Measurements from ENCODE around the gene DYRK3.

DYRK3 gene

DNA sequence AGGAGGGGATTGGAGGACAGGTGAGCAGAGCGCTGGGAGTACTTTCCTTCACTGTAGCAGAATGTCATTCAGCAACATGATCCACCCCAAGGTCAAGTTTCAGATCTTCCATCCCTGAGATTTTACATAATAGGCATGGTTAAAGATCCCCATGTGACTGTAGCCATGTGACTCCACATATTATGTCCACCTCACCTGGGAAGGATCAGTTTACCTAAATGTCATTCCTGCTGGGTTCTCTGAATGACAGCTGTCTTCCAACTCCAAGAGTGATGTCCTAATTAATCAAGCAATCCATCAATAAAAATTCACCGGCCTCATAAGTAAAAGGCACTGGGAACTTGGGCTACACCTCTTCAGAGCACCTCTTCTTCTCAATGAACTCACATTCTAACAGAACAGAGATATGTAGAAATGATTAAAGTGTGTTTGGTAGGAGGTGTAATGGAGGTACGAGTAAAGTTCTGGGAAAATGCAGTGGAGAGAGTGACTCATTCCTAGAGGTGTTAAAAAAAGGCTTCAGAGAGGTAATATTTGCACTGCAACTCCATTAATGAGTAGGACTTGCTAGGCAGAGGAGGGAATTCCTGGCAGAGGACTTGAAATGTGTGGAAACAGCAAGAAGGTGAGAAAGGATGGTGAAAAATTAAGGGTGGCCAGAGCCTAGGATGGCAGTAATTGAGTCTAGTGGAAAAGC is 27.2 kb downstream of the DYRK3 start:
- Histone ChIP-seq H3K27ac (ENCODE audit: low read length) (no peak overlapping the region), H3K4me2 (ENCODE audit: insufficient read depth, low read length) (no peak overlapping the region), H3K4me3 (ENCODE audit: low read depth in 1 of 2, low read length in 2 of 2) (no peak overlapping the region), H3K9ac (ENCODE audit: low read depth, low read length) (no peak overlapping the region), H2AFZ (ENCODE audit: low read depth, low read length) (no peak overlapping the region), H3K79me2 (ENCODE audit: insufficient read depth, low read length) (no peaks in the 10 kb centered on the region), H3K27me3 (ENCODE audit: insufficient read depth, low read length, poor library complexity) (peaks cover 22% of the 10 kb centered on the region), H3K36me3 (ENCODE audit: insufficient read depth, low read length) (no peaks in the 10 kb centered on the region), H4K20me1 (ENCODE audit: insufficient read depth, low read length) (no peaks in the 10 kb centered on the region), H3K4me1 (ENCODE audit: insufficient read depth, low read length) (peaks cover 15% of the 10 kb centered on the region), H3K9me3 (ENCODE audit: insufficient read depth, low read length, severe bottlenecking) (no peaks in the 10 kb centered on the region)
- no peak for DNase-seq
- ATAC-seq (ENCODE audit: insufficient read depth, low read depth), result no peak
- TF ChIP-seq CTCF (IDR thresholded peaks at IDR 0.05; ENCODE audit: borderline replicate concordance, extremely low read depth, low read length, poor library complexity, severe bottlenecking) (no peak), EZH2 (IDR thresholded peaks at IDR 0.05; ENCODE audit: borderline replicate concordance, low read depth, low read length, severe bottlenecking) (no peak)

- no peaks in the 10 kb centered on the region for H3K36me3 ChIP-seq (ENCODE audit: insufficient read depth, low read length)
- no peaks in the 10 kb centered on the region for H3K9me3 ChIP-seq (ENCODE audit: insufficient read depth, low read length, severe bottlenecking)
- no peaks in the 10 kb centered on the region for H3K79me2 ChIP-seq (ENCODE audit: insufficient read depth, low read length)
- H3K4me3 ChIP-seq (ENCODE audit: low read depth in 1 of 2, low read length in 2 of 2), result no peak overlapping the region
- no peak overlapping the region for H3K27ac ChIP-seq (ENCODE audit: low read length)
- H3K27me3 ChIP-seq (ENCODE audit: insufficient read depth, low read length, poor library complexity), result peaks cover 29% of the 10 kb centered on the region
- no peak for ATAC-seq (ENCODE audit: insufficient read depth, low read depth)
- peaks cover 18% of the 10 kb centered on the region for H3K4me1 ChIP-seq (ENCODE audit: insufficient read depth, low read length)
- no peak overlapping the region for H3K4me2 ChIP-seq (ENCODE audit: insufficient read depth, low read length)
- H2AFZ ChIP-seq (ENCODE audit: low read depth, low read length), result no peak overlapping the region
- DNase-seq, result no peak
- no peaks in the 10 kb centered on the region for H4K20me1 ChIP-seq (ENCODE audit: insufficient read depth, low read length)
- no peak overlapping the region for H3K9ac ChIP-seq (ENCODE audit: low read depth, low read length)
- TF ChIP-seq CTCF (IDR thresholded peaks at IDR 0.05; ENCODE audit: borderline replicate concordance, extremely low read depth, low read length, poor library complexity, severe bottlenecking) (no peak), EZH2 (IDR thresholded peaks at IDR 0.05; ENCODE audit: borderline replicate concordance, low read depth, low read length, severe bottlenecking) (no peak)
Measured at GRCh38 chr1:206663362-206663761, 28.0 kb downstream of the DYRK3 start.

DNA sequence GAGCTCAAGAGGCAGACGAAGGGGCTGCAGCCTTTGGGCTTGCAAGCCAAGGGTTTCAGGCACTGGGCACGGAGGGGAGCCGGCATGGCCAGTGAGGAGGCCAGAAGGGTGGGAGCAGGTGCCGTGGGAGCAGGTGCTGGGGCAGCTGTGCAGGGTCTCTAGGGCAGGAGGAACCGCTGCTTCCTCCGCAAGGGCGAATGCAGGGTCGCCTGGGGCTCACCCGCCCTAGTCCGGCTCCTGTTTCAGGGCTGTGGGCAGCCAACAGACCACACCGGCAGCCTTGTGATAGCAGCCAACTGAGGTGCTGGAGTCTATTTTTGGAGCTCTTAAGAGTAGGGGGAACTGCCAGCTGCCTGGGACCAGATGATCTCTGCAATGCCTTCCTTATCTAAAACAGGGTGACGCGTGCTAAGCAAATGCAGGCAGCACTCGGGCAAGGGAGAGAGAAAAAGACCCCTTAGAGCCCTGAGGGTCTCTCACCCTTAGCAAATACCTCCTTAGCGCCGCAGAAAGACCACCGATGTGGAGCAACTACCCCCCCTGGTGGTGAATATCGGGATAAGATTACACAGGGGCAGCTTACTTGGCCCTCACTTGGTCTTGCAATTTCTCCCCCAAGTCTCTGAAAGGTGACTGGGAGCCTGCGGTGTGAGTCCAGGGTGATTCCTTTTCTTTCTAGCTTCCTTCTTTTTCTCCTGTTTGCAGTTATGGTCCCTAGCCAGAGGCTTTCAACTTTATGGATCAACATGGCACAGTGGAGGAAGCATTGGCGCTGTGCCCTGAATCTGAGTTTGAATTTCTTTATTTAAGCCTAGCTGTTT is 28.7 kb downstream of the DYRK3 start:
- ATAC-seq (ENCODE audit: insufficient read depth, low read depth), result peak; percentile 91
- Histone ChIP-seq H3K4me1 (ENCODE audit: insufficient read depth, low read length) (peaks cover 17% of the 10 kb centered on the region; the same call in 1 of the 2 replicates), H3K4me3 (ENCODE audit: low read depth in 1 of 2, low read length in 2 of 2) (no peak overlapping the region)

More for the DNA sequence above, 28.7 kb downstream of the DYRK3 start:
- H2AFZ ChIP-seq (ENCODE audit: low read depth, low read length), result 0 out of 2 replicates have a peak overlapping the region, but pooled peaks have one; percentile 8
- H3K4me2 ChIP-seq (ENCODE audit: insufficient read depth, low read length), result peak overlapping the region; percentile 35
- H4K20me1 ChIP-seq (ENCODE audit: insufficient read depth, low read length), result no peaks in the 10 kb centered on the region
- no peak for TF ChIP-seq EZH2 (IDR thresholded peaks at IDR 0.05; ENCODE audit: borderline replicate concordance, low read depth, low read length, severe bottlenecking)
- peak; percentile 89 for TF ChIP-seq CTCF (IDR thresholded peaks at IDR 0.05; ENCODE audit: borderline replicate concordance, extremely low read depth, low read length, poor library complexity, severe bottlenecking)
- DNase-seq, result peak; percentile 74
- no peaks in the 10 kb centered on the region for H3K79me2 ChIP-seq (ENCODE audit: insufficient read depth, low read length)
- H3K9me3 ChIP-seq (ENCODE audit: insufficient read depth, low read length, severe bottlenecking), result no peaks in the 10 kb centered on the region
- H3K36me3 ChIP-seq (ENCODE audit: insufficient read depth, low read length), result no peaks in the 10 kb centered on the region
- H3K27me3 ChIP-seq (ENCODE audit: insufficient read depth, low read length, poor library complexity), result peaks cover 29% of the 10 kb centered on the region
- no peak overlapping the region for H3K27ac ChIP-seq (ENCODE audit: low read length)
- no peak overlapping the region for H3K9ac ChIP-seq (ENCODE audit: low read depth, low read length)

Data from DND-41 (cell line).